GM12878 (cell line): ENCODE measurements around the gene NCR2. TPM values are rescaled to one million over a fixed set of nuclear protein-coding genes. Genes with fewer than 3 reads are reported as not detected.

Experiments
- ATAC-seq: fragments of 200-7000 bp; cut with Tn5 transposase; 3 replicates; pipeline ENCODE4 v1.9.1; 2020; ENCODE audit warnings: mild to moderate bottlenecking, moderate library complexity
- BruUV-seq: library from RNA; stranded (reverse); fragments of 400-500 nt; replicated peaks from 2 replicates; lab custom pipeline; 2021; lab: Mats Ljungman, UMichigan
- CTCF ChIA-PET: fragments of 300-600 bp; sonication (Branson Sonifier 250); formaldehyde crosslinking; extraction: SDS; loops from one replicate; lab custom pipeline; 2021; ENCODE audit warnings: inconsistent platforms; lab: Yijun Ruan, JAX
- POLR2A ChIA-PET: fragments of 350-600 bp; formaldehyde crosslinking; extraction: SDS; loops from one replicate; lab custom pipeline; 2021; ENCODE audit warnings: inconsistent platforms; lab: Charles Lee
- RAD21 ChIA-PET: fragments of 300-600 bp; sonication (Branson Sonifier 250); formaldehyde crosslinking; loops from one replicate; lab custom pipeline; 2023; ENCODE audit warnings: antibody characterized with exemption; ENCODE audit not compliant: unreplicated experiment; lab: Charles Lee
- SMC1A ChIA-PET: fragments of 300-600 bp; sonication (Branson Sonifier 250); formaldehyde crosslinking; loops from one replicate; lab custom pipeline; 2023; ENCODE audit not compliant: unreplicated experiment, uncharacterized antibody; lab: Charles Lee
- DNase-seq: peaks from one replicate; pipeline ENCODE4 v3.0.0-alpha.2; 2011; ENCODE audit warnings: low read depth, low spot score
- FAIRE-seq: peaks from 3 replicates; lab custom pipeline; 2011; peaks lifted over from hg19 to GRCh38; lab: Jason Lieb, UNC
- H2AFZ ChIP-seq: 2 replicates; pipeline ENCODE4 v1.6.0; 2011; ENCODE audit warnings: low read depth, low read length, control low read depth; ENCODE audit not compliant: control insufficient read depth
- H3K27ac ChIP-seq: 2 replicates; pipeline ENCODE4 v1.5.1; 2011; ENCODE audit warnings: control low read depth; ENCODE audit not compliant: control insufficient read depth, insufficient read depth
- H3K27me3 ChIP-seq, 2 experiments: replicated peaks in 1 of 2; 2 replicates each; pipeline versions ENCODE4 v1.6.0 to v1.6.1; 2011; ENCODE audit warnings: low read length in 1 of 2; ENCODE audit not compliant: control insufficient read depth in 2 of 2, insufficient read depth in 2 of 2
- H3K36me3 ChIP-seq, 2 experiments: 2 replicates each; pipeline ENCODE4 v1.5.1; 2011; ENCODE audit warnings: low read length in 1 of 2; ENCODE audit not compliant: control insufficient read depth in 2 of 2, insufficient read depth in 2 of 2
- H3K4me1 ChIP-seq: 2 replicates; pipeline ENCODE4 v1.6.1; 2011; ENCODE audit warnings: mild to moderate bottlenecking, low read length, moderate library complexity, mixed read lengths; ENCODE audit not compliant: control insufficient read depth, insufficient read depth
- H3K4me2 ChIP-seq: 2 replicates; pipeline ENCODE4 v1.6.0; 2011; ENCODE audit warnings: control low read depth; ENCODE audit not compliant: control insufficient read depth, insufficient read depth
- H3K4me3 ChIP-seq: fragments of 200-600 bp; sonication (generic); 2 replicates; pipeline ENCODE4 v1.5.1; 2016
- H3K79me2 ChIP-seq: 2 replicates; pipeline ENCODE4 v1.6.0; 2011; ENCODE audit warnings: low read length; ENCODE audit not compliant: control insufficient read depth, insufficient read depth
- H3K9ac ChIP-seq: 2 replicates; pipeline ENCODE4 v1.8.0; 2011; ENCODE audit warnings: low read length, control low read depth, mixed read lengths; ENCODE audit not compliant: control insufficient read depth, insufficient read depth
- H3K9me3 ChIP-seq: replicated peaks from 3 replicates; pipeline ENCODE4 v1.5.1; 2011; ENCODE audit warnings: mild to moderate bottlenecking, low read length; ENCODE audit not compliant: control insufficient read depth, insufficient read depth
- H4K20me1 ChIP-seq: 2 replicates; pipeline ENCODE4 v1.6.0; 2011; ENCODE audit not compliant: control insufficient read depth, insufficient read depth
- FOS ChIP-seq: IDR thresholded peaks from 3 replicates; pipeline ENCODE4 v1.6.1; 2011; ENCODE audit warnings: borderline replicate concordance; ENCODE audit not compliant: insufficient read length; ENCODE audit errors: extremely low read depth
- NFIC ChIP-seq: IDR thresholded peaks from 2 replicates; pipeline ENCODE4 v1.6.1; 2012; ENCODE audit warnings: low read depth, mild to moderate bottlenecking, inconsistent platforms, low read length, moderate library complexity
- PML ChIP-seq: IDR thresholded peaks from 2 replicates; pipeline ENCODE4 v1.6.1; 2012; ENCODE audit warnings: low read length, inconsistent platforms
- RUNX3 ChIP-seq: IDR thresholded peaks from 2 replicates; pipeline ENCODE4 v1.6.1; 2012; ENCODE audit warnings: low read length, inconsistent platforms
- WGBS: methylation state at CpG from one replicate; pipeline ENCODE4 v1.1.6; 2016; ENCODE audit warnings: low lambda C conversion rate; ENCODE audit not compliant: insufficient replicate concordance, insufficient coverage; ENCODE audit errors: missing lambda C conversion rate; 5-methylcytosine and 5-hydroxymethylcytosine counted together
- in situ Hi-C: fragments of 300-500 bp; cut with MboI; formaldehyde crosslinking; loops from 9 replicates; pipeline ENCODE4 v1.14.3; 2018; ENCODE audit warnings: mixed read lengths
- intact Hi-C: fragments of 100-400 bp; cut with micrococcal nuclease; formaldehyde crosslinking; loops from one replicate; pipeline ENCODE4 v1.14.2; 2022; ENCODE audit not compliant: unreplicated experiment
- polyA plus RNA-seq, 11 experiments: library from polyadenylated mRNA; depleted of rRNA in 4 of 11; unstranded in 6 of 11; stranded (reverse) in 5 of 11; fragments of >200 nt; fragmentation: Nextera tagmentation in 4 of 11; fragmentation: Illumina TruSeq in 1 of 11; extraction: Ambion mirVana in 4 of 11; extraction: Trizol in 1 of 11; gene quantifications; 1 replicate in 1 of 11; 2 replicates in 10 of 11; pipeline versions ENCODE4 v1.2.1 to v1.2.3, GENCODE V29; 2011 to 2016; ENCODE audit warnings: inconsistent platforms in 2 of 11, missing spikeins in 2 of 11, low read depth in 1 of 11
- total RNA-seq, 4 experiments: library from RNA; depleted of rRNA in 3 of 4; stranded (reverse); fragments of >200 nt in 3 of 4; fragmentation: Illumina TruSeq in 1 of 4; extraction: Trizol in 1 of 4; gene quantifications; 2 replicates each; pipeline versions ENCODE4 v1.2.1 to v1.2.3, GENCODE V29; 2013 to 2021

Gene NCR2
- total and polyA plus RNA-seq, 10 of the 15 experiments (the other 5 are each of a cell fraction or from before 2014, with no cell fraction given), result 0.21 to 0.53 TPM; not detected in 8

- no peak for FAIRE-seq
- no peak for ATAC-seq
- SMC1A ChIA-PET, result interaction anchor here (0.9 to 9.7 kb wide), 8 partner anchors 15 to 133 kb away, joined by 3 to 253 read pairs (median 20); partner anchors contain the start of gene TREML2
- Histone ChIP-seq H2AFZ (no peak overlapping the region), H3K9me3 (no peaks in the 10 kb centered on the region), H3K4me1 (peaks cover 34% of the 10 kb centered on the region), H3K4me2 (no peak overlapping the region), H3K27me3 (no peaks in the 10 kb centered on the region; a peak in 2 of 4 replicates), H3K79me2 (no peaks in the 10 kb centered on the region), H3K9ac (no peak overlapping the region), H3K4me3 (no peak overlapping the region), H3K27ac (0 out of 2 replicates have a peak overlapping the region, but pooled peaks have one; percentile 72), H4K20me1 (no peaks in the 10 kb centered on the region), H3K36me3 (no peaks in the 10 kb centered on the region)
- 91% methylated on average over 8 of the region's 8 CpGs for WGBS
- RAD21 ChIA-PET, result interaction anchor here (2.2 to 6.5 kb wide), 8 partner anchors 12 to 200 kb away, joined by 10 to 230 read pairs (median 28); partner anchors contain the start of gene TREML2
- POLR2A ChIA-PET, result interaction anchor here (1.3 to 6.8 kb wide), 6 partner anchors 10 to 132 kb away, joined by 3 to 63 read pairs (median 16); partner anchors contain the start of genes TREM1 and TREML2
- BruUV-seq, result no TSS peak
- in situ Hi-C loops (no loop called here), intact Hi-C loops (no loop called here)
- TF ChIP-seq FOS (no peak), RUNX3 (no peak), PML (no peak), NFIC (no peak)
- CTCF ChIA-PET, result interaction anchor here (1.1 to 11.4 kb wide), 16 partner anchors 12 to 402 kb away, joined by 3 to 206 read pairs (median 6); no protein-coding TSS in a partner anchor
- DNase-seq, result no peak
Observed at GRCh38 chr6:41332241-41332640, 3.2 kb upstream of the NCR2 start.
